ENCODE results near the gene FLT1. TPM values are rescaled to one million over a fixed set of nuclear protein-coding genes. Genes with fewer than 3 reads are reported as not detected.

FLT1 gene
- total RNA-seq, 3 donors from 2014 or later = 17.0 to 44.6 (median 29.0) TPM

DNA sequence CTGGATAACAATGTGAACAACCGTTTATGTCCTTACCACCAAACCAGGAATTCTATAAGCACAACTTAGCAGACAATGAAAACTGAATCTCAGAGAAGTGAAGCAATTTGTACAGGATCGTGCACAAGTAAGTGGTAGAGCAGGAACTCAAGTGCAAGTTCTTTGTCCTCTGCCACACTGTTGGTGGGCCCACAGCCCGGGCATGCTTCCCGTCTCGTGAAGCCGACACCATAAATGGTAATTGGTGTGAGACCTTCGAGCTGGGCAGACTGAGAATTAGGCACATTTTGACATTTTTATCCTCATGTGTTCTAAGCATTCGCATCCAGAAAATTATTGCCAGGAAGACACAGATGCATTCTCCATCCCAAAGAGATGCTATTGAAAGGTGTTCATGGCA lies 27.9 kb upstream of the FLT1 start:
- Histone ChIP-seq H3K4me3 (no peak overlapping the region), H3K4me1 (no peaks in the 10 kb centered on the region), H3K27me3 (peaks cover 0 to 3% of the 10 kb centered on the region in 2 donors), H3K27ac (no peak overlapping the region), H3K36me3 (no peaks in the 10 kb centered on the region), H3K9me3 (no peaks in the 10 kb centered on the region)
- intact Hi-C loops (cut with DNase I; ENCODE audit: low total_unique reads) = no loop called here
- TF ChIP-seq POLR2A (IDR thresholded peaks at IDR 0.05) = no peak
- TF ChIP-seq, protein P1, sequence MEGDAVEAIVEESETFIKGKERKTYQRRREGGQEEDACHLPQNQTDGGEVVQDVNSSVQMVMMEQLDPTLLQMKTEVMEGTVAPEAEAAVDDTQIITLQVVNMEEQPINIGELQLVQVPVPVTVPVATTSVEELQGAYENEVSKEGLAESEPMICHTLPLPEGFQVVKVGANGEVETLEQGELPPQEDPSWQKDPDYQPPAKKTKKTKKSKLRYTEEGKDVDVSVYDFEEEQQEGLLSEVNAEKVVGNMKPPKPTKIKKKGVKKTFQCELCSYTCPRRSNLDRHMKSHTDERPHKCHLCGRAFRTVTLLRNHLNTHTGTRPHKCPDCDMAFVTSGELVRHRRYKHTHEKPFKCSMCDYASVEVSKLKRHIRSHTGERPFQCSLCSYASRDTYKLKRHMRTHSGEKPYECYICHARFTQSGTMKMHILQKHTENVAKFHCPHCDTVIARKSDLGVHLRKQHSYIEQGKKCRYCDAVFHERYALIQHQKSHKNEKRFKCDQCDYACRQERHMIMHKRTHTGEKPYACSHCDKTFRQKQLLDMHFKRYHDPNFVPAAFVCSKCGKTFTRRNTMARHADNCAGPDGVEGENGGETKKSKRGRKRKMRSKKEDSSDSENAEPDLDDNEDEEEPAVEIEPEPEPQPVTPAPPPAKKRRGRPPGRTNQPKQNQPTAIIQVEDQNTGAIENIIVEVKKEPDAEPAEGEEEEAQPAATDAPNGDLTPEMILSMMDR (IDR thresholded peaks at IDR 0.05) = no peak
- TF ChIP-seq POLR2AphosphoS5 (IDR thresholded peaks at IDR 0.05) = no peak
- no peak for DNase-seq (ENCODE audit: low spot score in 2 of 2)

DNA sequence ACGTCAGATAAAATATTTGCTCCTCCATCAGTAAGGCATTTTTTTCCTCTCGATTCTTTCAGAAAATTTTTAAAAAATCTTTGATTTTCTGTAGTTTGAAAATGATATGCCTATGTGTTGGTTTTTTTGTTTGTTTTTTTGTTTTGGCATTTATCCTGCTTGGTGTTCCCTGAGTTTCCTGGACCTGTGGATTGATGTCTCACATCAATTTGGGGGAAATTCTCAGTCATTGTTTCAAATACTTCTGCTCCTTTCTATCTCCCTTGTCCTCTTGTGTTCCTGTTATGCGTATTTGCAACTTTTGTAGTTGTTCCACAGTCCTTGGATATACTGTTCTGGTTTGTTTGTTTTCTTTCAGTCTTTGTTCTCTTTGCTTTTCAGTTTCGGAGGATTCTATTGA lies 18.8 kb upstream of the FLT1 start:
- no peaks in the 10 kb centered on the region for H3K27me3 ChIP-seq
- intact Hi-C loops (cut with DNase I; ENCODE audit: low total_unique reads) = no loop called here
- TF ChIP-seq POLR2A (IDR thresholded peaks at IDR 0.05) (no peak), POLR2AphosphoS5 (IDR thresholded peaks at IDR 0.05) (no peak)
- TF ChIP-seq, protein P1 (IDR thresholded peaks at IDR 0.05) = no peak

DNA sequence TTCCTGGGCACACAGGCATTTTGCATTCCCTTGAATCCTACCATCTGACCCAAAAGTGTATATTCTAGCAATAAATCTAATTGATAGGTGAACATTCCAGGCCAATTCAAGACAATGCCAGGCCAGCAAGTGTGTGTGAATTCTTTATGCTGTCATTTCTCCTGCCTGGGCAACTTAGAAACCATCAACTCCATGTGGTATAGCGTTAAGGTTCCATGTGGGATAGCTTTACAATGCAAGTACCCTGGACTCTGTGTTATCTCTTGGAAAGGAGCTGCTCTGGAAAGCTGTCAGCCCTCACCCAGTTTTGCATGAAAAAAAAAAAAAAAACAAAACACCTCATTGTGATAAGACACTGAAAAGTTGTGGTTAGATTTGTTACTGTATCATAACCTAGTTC lies 15.6 kb upstream of the FLT1 start:
- intact Hi-C loops (cut with DNase I; ENCODE audit: low total_unique reads) = no loop called here
- Histone ChIP-seq H3K9me3 (no peaks in the 10 kb centered on the region), H3K4me1 (no peaks in the 10 kb centered on the region), H3K36me3 (no peaks in the 10 kb centered on the region), H3K27ac (no peak overlapping the region), H3K27me3 (no peaks in the 10 kb centered on the region), H3K4me3 (no peak overlapping the region)
- no peak for TF ChIP-seq POLR2A (IDR thresholded peaks at IDR 0.05)
- no peak for TF ChIP-seq POLR2AphosphoS5 (IDR thresholded peaks at IDR 0.05)
- TF ChIP-seq, protein P1 (IDR thresholded peaks at IDR 0.05) = no peak
- no peak for DNase-seq (ENCODE audit: low spot score in 2 of 2)

More for the DNA sequence above, 18.8 kb upstream of the FLT1 start:
- Histone ChIP-seq H3K27ac (no peak overlapping the region), H3K4me1 (no peaks in the 10 kb centered on the region), H3K36me3 (no peaks in the 10 kb centered on the region), H3K4me3 (no peak overlapping the region), H3K9me3 (no peaks in the 10 kb centered on the region)
- no peak for DNase-seq (ENCODE audit: low spot score in 2 of 2)

DNA sequence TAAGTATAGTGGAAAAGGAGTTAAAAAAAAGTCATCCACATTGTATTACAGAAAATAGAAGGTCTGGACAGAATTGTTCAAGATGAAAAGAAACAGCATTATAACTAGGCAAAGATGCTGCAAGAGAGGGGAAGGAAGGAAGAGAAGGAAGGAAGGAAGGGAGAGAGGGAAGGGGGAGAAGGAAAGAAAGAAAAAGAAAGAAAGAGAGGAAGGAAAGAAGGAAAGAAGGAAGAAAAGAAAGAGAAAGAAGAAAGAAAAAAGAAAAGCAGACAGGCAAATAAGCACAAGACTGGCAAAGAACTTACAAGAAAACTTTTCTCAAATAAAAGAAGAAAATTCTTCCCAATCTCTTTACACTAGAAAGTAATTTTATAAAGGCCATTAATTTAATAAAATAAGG lies 15.1 kb upstream of the FLT1 start:
- H3K9me3 ChIP-seq = no peaks in the 10 kb centered on the region
- no peaks in the 10 kb centered on the region for H3K4me1 ChIP-seq
- no peak overlapping the region for H3K27ac ChIP-seq
- TF ChIP-seq, protein P1 (IDR thresholded peaks at IDR 0.05) = no peak
- TF ChIP-seq POLR2A (IDR thresholded peaks at IDR 0.05) (no peak), POLR2AphosphoS5 (IDR thresholded peaks at IDR 0.05) (no peak)
- no peaks in the 10 kb centered on the region for H3K27me3 ChIP-seq
- DNase-seq (ENCODE audit: low spot score in 2 of 2) = no peak
- no peaks in the 10 kb centered on the region for H3K36me3 ChIP-seq
- H3K4me3 ChIP-seq = no peak overlapping the region
- intact Hi-C loops (cut with DNase I; ENCODE audit: low total_unique reads) = no loop called here

DNA sequence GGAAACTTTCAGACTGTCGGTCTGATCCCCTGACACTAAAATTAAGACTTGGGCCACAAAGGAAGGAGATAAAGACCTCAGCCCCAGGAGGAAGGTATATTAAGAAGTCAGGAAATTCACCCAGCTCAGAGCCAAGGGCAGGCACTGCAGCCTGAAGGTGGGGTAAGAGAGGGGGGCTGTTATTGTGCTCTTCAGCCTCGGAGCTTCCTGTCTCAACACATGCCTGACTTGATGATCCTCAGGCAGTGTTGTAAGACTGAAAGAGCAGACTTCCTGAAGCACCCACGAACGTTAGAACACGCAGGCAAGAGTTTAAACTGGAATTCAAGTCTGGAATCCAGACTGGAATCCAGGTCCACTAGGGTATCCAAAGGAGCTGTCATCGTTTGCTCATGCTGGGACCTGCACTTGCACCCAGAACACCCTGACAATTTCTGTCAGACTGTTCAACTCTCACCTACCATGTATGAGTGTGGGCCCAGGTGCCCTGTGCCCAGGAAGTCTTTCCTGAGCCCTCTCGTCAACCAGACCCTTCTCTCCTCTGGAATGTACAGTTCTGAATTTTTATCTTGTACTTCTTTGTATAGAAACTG lies 10.7 kb upstream of the FLT1 start:
- Histone ChIP-seq H3K4me3 (no peak overlapping the region), H3K36me3 (no peaks in the 10 kb centered on the region), H3K4me1 (no peaks in the 10 kb centered on the region), H3K27me3 (peaks cover 0 to 4% of the 10 kb centered on the region in 2 donors), H3K9me3 (no peaks in the 10 kb centered on the region), H3K27ac (no peak overlapping the region)
- DNase-seq (ENCODE audit: low spot score in 2 of 2) = no peak
- intact Hi-C loops (cut with DNase I; ENCODE audit: low total_unique reads) = no loop called here
- TF ChIP-seq POLR2A (IDR thresholded peaks at IDR 0.05) (no peak), POLR2AphosphoS5 (IDR thresholded peaks at IDR 0.05) (no peak)
- TF ChIP-seq, protein P1 (IDR thresholded peaks at IDR 0.05) = no peak

Data from breast epithelium (tissue), 4 donors.